NB4 (cell line): ENCODE results near the gene CMSS1.

Experiments
- POLR2A ChIP-seq: IDR thresholded peaks from 2 replicates; pipeline ENCODE4 v1.6.1; 2011; ENCODE audit warnings: mild to moderate bottlenecking; ENCODE audit not compliant: insufficient read length; ENCODE audit errors: extremely low read depth
- TF ChIP-seq, protein P1 (sequence below): IDR thresholded peaks from one replicate; pipeline ENCODE4 v1.5.1; 2012; ENCODE audit warnings: low read depth, low read length

DNA sequence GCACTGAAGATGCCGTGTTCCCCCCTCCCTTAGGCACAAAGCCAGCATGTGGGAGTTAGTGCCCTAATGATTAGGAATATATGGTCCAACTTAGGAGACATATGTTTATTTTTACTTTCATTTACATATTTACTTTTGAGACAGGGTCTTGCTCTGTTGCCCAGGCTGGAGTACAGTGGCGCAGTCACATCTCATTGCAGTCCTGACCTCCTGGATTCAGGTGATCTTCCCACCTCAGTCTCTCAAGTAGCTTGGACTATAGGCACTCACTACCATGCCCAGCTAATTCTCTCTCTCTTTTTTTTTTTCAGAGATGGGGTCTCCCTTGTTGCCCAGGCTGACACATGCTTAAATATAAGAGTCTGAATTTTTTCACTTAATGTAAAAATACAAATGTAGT, 391.5 kb downstream of the CMSS1 start:
- TF ChIP-seq, protein P1, sequence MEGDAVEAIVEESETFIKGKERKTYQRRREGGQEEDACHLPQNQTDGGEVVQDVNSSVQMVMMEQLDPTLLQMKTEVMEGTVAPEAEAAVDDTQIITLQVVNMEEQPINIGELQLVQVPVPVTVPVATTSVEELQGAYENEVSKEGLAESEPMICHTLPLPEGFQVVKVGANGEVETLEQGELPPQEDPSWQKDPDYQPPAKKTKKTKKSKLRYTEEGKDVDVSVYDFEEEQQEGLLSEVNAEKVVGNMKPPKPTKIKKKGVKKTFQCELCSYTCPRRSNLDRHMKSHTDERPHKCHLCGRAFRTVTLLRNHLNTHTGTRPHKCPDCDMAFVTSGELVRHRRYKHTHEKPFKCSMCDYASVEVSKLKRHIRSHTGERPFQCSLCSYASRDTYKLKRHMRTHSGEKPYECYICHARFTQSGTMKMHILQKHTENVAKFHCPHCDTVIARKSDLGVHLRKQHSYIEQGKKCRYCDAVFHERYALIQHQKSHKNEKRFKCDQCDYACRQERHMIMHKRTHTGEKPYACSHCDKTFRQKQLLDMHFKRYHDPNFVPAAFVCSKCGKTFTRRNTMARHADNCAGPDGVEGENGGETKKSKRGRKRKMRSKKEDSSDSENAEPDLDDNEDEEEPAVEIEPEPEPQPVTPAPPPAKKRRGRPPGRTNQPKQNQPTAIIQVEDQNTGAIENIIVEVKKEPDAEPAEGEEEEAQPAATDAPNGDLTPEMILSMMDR = no peak
- TF ChIP-seq POLR2A = no peak
